K562 (cell line): ENCODE results near the gene DRC1. TPM values are rescaled to one million over a fixed set of nuclear protein-coding genes. Genes with fewer than 3 reads are reported as not detected.

ENCODE experiments used
- CBX5 ChIP-seq: IDR thresholded peaks from 2 replicates; pipeline ENCODE4 v1.6.1; 2014; ENCODE audit warnings: low read depth, borderline replicate concordance
- GABPB2 ChIP-seq: fragments of 250-450 bp; sonication (Bioruptor Pico); conservative IDR thresholded peaks from 2 replicates; pipeline ENCODE4 v1.5.1; 2021; ENCODE audit warnings: mild to moderate bottlenecking
- RERE ChIP-seq: sonication (generic); formaldehyde crosslinking; IDR thresholded peaks from 2 replicates; pipeline ENCODE4 v1.8.0; 2023; ENCODE audit warnings: missing genetic modification reagents, mild to moderate bottlenecking, borderline replicate concordance
- polyA plus RNA-seq, 8 experiments: library from polyadenylated mRNA; depleted of rRNA in 4 of 8; stranded (reverse) in 5 of 8; unstranded in 3 of 8; fragments of >200 nt; fragmentation: Nextera tagmentation in 2 of 8; fragmentation: Illumina TruSeq in 1 of 8; extraction: Ambion mirVana in 2 of 8; extraction: Trizol in 1 of 8; gene quantifications; 2 replicates each; pipeline versions ENCODE4 v1.2.1 to v1.2.3, GENCODE V29; 2011 to 2014; ENCODE audit warnings: inconsistent platforms in 1 of 8, missing spikeins in 1 of 8
- total RNA-seq, 7 experiments: library from RNA; depleted of rRNA in 6 of 7; stranded (reverse); fragments of >200 nt in 6 of 7; fragmentation: Illumina TruSeq in 2 of 7; extraction: Trizol in 2 of 7; gene quantifications; 2 replicates each; pipeline versions ENCODE4 v1.2.1 to v1.2.3, GENCODE V29; 2011 to 2021; ENCODE audit warnings: low replicate concordance in 1 of 7

Gene DRC1
- total and polyA plus RNA-seq, 9 of the 15 experiments (the other 6 are each of a cell fraction or from before 2014, with no cell fraction given), result 0.07 to 0.10 TPM; not detected in 7

- TF ChIP-seq RERE (no peak), CBX5 (no peak), GABPB2 (CRISPR knock-in tag) (no peak)
These were observed 64.3 kb downstream of the DRC1 start (continued) for GRCh38 chr2:26465981-26466471.
